ENCODE data around the gene CCDC8.

DNA sequence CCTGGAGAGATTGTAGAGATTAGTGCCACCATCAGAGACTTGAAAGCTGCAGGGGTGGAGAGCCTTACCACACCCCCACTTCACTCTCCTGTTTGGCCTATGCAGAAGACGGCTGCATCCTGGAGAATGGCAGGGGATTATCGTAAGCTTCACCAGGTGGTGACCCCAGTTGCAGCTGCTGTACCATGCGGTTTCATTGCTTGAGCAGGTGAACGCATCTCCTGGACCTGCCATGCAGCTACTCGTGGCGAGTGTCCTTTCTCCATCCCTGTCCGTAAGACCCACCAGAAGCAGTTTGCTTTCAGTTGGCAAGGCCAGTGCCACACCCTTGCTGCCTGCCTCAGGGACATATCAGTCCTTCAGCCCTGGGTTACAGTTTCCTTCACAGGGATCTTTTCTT is 45.2 kb downstream of the CCDC8 start:
- TF ChIP-seq, protein P1, sequence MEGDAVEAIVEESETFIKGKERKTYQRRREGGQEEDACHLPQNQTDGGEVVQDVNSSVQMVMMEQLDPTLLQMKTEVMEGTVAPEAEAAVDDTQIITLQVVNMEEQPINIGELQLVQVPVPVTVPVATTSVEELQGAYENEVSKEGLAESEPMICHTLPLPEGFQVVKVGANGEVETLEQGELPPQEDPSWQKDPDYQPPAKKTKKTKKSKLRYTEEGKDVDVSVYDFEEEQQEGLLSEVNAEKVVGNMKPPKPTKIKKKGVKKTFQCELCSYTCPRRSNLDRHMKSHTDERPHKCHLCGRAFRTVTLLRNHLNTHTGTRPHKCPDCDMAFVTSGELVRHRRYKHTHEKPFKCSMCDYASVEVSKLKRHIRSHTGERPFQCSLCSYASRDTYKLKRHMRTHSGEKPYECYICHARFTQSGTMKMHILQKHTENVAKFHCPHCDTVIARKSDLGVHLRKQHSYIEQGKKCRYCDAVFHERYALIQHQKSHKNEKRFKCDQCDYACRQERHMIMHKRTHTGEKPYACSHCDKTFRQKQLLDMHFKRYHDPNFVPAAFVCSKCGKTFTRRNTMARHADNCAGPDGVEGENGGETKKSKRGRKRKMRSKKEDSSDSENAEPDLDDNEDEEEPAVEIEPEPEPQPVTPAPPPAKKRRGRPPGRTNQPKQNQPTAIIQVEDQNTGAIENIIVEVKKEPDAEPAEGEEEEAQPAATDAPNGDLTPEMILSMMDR (IDR thresholded peaks at IDR 0.05 in 8 of 11, conservative IDR thresholded peaks at IDR 0.05 in 3 of 11), result no peak
- TF ChIP-seq POLR2A (IDR thresholded peaks at IDR 0.05), result no peak
- no peak for TF ChIP-seq POLR2AphosphoS5 (IDR thresholded peaks at IDR 0.05)
